ENCODE data around the gene CCDC69.
"Not testable (repeated sequence)": the region's sequence is repeated elsewhere in the genome, so short reads cannot be mapped to it uniquely, and the experiment has no call there.

CCDC69 gene

DNA sequence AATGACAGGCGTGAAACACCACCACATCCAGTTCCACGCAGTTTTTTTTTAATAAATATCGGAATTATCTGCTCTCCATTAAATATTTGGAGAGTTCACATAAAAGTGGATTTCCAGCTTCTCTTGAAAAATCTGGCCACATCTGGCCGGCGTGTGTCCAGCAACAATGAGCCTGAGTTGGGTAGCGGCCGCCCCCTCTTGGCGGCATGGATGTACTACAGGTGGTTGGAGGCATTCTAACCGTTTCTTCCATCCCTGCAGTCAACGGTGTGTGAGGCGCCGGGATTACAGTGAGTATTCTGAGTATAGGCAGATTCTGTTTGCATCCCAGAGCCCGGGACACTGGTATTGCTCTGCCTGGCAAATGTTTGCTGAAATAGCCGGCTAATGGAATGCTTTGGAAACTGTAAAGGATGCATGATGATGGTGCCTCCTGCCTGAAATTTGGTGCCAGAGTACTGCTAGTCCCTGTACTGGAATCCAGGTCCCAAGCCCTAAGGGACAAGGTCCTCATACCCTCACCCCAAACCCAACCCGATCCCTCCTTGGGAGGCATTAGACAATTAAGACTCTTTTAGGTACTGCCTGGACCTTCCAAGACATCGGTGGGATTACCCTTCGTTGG lies 15.5 kb upstream of the CCDC69 start:
- in situ Hi-C loops (cut with HindIII; ENCODE audit: low sequenced_read_pairs): no loop called here
- DNase-seq (ENCODE audit: low read depth, low spot score): peak; percentile 69
- no peak overlapping the region for H3K4me3 ChIP-seq (ENCODE audit: low read depth, low read length)
- TF ChIP-seq, protein P1, sequence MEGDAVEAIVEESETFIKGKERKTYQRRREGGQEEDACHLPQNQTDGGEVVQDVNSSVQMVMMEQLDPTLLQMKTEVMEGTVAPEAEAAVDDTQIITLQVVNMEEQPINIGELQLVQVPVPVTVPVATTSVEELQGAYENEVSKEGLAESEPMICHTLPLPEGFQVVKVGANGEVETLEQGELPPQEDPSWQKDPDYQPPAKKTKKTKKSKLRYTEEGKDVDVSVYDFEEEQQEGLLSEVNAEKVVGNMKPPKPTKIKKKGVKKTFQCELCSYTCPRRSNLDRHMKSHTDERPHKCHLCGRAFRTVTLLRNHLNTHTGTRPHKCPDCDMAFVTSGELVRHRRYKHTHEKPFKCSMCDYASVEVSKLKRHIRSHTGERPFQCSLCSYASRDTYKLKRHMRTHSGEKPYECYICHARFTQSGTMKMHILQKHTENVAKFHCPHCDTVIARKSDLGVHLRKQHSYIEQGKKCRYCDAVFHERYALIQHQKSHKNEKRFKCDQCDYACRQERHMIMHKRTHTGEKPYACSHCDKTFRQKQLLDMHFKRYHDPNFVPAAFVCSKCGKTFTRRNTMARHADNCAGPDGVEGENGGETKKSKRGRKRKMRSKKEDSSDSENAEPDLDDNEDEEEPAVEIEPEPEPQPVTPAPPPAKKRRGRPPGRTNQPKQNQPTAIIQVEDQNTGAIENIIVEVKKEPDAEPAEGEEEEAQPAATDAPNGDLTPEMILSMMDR (IDR thresholded peaks at IDR 0.05; ENCODE audit: low read depth, low read length): peak; percentile 91

- no peak for DNase-seq (ENCODE audit: low read depth, low spot score)
- in situ Hi-C loops (cut with HindIII; ENCODE audit: low sequenced_read_pairs): no loop called here
- TF ChIP-seq, protein P1 (IDR thresholded peaks at IDR 0.05; ENCODE audit: low read depth, low read length): no peak
- H3K4me3 ChIP-seq (ENCODE audit: low read depth, low read length): no peak overlapping the region
These were observed 14.4 kb upstream of the CCDC69 start for GRCh38 chr5:151238303-151238741.

GRCh38 chr5:151237685-151238084 lies 13.8 kb upstream of the CCDC69 start:
- in situ Hi-C loops (cut with HindIII; ENCODE audit: low sequenced_read_pairs): no loop called here
- H3K4me3 ChIP-seq (ENCODE audit: low read depth, low read length): no peak overlapping the region
- no peak for DNase-seq (ENCODE audit: low read depth, low spot score)
- TF ChIP-seq, protein P1 (IDR thresholded peaks at IDR 0.05; ENCODE audit: low read depth, low read length): no peak

DNA sequence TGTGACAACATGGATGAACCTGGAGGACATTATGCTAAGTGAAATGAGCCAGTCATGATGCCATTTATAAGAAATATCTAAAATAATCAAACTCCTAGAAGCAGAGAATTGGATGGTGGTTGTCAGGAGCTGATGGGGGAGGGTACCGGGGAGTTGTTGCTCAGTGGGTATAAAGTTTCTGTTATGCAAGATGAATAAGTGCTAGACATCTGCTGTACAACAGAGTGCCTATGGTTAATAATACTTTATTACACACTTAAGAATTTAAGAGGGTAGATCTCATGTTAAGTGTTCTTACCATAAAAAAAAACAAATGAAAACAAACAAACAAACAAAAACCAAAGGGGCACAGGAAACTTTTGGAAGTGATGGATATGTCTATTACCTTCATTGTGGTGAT lies 13.0 kb upstream of the CCDC69 start:
- TF ChIP-seq, protein P1 (IDR thresholded peaks at IDR 0.05; ENCODE audit: low read depth, low read length): no peak
- no peak for DNase-seq (ENCODE audit: low read depth, low spot score)
- no peak overlapping the region for H3K4me3 ChIP-seq (ENCODE audit: low read depth, low read length)
- in situ Hi-C loops (cut with HindIII; ENCODE audit: low sequenced_read_pairs): no loop called here

- H3K4me3 ChIP-seq (ENCODE audit: low read depth, low read length); DNase-seq (ENCODE audit: low read depth, low spot score); in situ Hi-C loops (cut with HindIII; ENCODE audit: low sequenced_read_pairs): not testable (repeated sequence)
These were observed 11.3 kb upstream of the CCDC69 start for GRCh38 chr5:151235239-151235571.

GRCh38 chr5:151234476-151235238 lies 10.8 kb upstream of the CCDC69 start:
- H3K4me3 ChIP-seq (ENCODE audit: low read depth, low read length): no peak overlapping the region
- TF ChIP-seq, protein P1 (IDR thresholded peaks at IDR 0.05; ENCODE audit: low read depth, low read length): no peak
- in situ Hi-C loops (cut with HindIII; ENCODE audit: low sequenced_read_pairs): no loop called here
- DNase-seq (ENCODE audit: low read depth, low spot score): peak; percentile 50

DNA sequence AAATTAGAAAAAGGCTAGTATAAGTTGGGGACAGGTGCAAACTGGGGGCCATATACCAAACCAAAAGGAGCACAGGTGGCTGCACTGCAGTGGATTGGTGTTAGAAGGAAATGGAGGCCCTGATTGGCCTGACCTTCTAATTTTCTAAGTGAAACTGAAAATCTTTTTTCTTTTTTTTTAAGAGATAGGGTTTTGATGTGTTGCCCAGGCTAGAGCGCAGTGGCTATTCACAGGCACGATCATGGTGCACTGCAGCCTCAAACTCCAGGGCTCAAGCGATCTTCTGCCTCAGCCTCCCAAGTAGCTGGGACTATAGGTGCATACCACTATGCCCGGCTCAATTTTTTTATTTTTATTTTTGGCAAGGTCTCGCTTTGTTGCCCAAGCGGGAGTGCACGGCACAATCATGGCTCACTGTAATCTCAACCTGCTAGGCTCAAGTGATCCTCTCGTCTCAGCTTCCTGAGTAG lies 9.8 kb upstream of the CCDC69 start:
- no peak for DNase-seq (ENCODE audit: low read depth, low spot score)
- in situ Hi-C loops (cut with HindIII; ENCODE audit: low sequenced_read_pairs): no loop called here
- TF ChIP-seq, protein P1 (IDR thresholded peaks at IDR 0.05; ENCODE audit: low read depth, low read length): no peak
- no peak overlapping the region for H3K4me3 ChIP-seq (ENCODE audit: low read depth, low read length)
